ENCODE measurements around the gene CACNA1B.

Gene CACNA1B

DNA sequence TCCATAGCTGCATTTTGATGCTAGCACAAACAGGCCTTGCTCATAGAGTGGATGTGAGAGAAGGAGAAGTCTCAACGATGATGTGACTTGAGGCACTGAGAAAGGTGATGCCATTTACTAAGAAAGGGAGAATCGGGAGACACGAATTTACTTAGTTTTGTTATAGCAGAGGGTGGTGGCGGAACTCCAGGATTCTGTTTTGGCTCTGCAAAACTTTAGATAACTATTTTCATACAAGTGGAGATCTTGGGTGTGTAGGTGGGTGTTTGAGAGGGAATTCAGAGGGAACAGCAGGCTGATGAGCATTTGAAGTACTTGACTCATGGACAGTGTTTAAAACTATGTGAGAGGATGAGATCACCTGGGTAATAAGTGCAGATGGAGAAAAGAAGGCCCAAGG, 43.2 kb downstream of the CACNA1B start:
- DNase-seq (ENCODE audit: low read depth): no peak

DNA sequence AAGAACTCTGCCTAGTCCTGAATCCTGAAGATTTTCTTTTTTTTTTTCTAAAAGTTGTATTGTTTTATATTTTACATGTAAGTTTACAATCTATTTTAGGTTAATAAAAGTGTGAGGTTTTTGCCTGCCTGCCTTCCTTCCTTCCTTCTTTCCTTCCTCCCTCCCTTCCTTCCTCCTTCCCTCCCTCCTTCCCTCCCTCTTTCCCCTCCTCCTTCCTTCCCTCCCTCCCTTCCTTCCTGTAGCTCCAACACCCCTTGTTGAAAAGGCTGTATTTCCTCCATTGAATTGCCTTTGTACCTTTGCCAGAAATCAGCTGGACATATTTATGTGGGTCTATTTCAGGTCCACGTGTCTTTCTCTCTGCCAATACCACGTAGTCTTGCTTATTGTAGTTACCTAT, 46.6 kb downstream of the CACNA1B start:
- DNase-seq (ENCODE audit: low read depth): no peak

- DNase-seq (ENCODE audit: low read depth): no peak
These were observed 47.3 kb downstream of the CACNA1B start for GRCh38 chr9:137924761-137925369.

DNA sequence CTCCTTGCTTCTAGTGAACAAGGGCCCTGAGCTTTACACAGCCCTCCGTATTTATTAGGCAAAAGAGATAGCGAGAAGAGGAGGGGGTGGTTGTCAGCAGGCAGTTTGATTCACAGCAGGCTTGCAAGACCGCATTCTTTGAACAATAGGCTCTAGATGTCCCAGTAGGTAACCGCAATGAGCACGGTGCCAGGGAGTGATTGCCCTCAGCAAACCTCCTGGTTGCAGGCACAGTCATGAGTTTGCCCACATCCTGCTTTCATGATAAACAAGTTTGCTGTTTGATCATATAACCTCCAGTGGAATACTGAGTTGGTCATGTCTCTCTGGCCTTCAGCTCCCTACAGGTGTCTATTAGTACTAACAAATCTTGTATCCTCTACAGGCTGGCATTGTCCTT, 66.1 kb downstream of the CACNA1B start:
- no peak for DNase-seq (ENCODE audit: low read depth)

GRCh38 chr9:137945581-137945980, 68.0 kb downstream of the CACNA1B start:
- no peak for DNase-seq (ENCODE audit: low read depth)

- DNase-seq (ENCODE audit: low read depth): no peak
These were observed 69.4 kb downstream of the CACNA1B start for GRCh38 chr9:137946993-137947392.

- no peak for DNase-seq (ENCODE audit: low read depth)
These were observed 71.1 kb downstream of the CACNA1B start for GRCh38 chr9:137948642-137949041.

GRCh38 chr9:137949260-137949659, 71.7 kb downstream of the CACNA1B start:
- DNase-seq (ENCODE audit: low read depth): no peak

DNA sequence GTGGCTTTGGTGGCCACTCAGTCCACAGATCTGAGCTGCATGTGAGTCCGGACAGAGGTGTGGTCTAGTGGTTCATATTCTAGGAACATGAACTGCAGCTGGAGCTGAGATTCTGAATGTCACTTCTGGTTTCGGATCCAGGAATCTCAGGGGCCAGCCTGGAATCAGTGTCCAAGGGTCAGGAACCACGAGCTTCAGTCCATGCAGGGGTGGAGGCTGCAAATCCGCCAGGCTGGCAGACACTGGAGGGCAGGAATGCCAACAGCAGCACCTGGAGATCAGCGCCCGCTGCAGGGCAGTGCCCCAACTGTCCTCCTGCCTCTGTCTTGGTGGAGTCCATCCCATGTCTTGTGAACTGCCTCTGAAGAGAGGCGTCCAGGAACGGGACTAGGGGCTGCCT, 73.5 kb downstream of the CACNA1B start:
- DNase-seq (ENCODE audit: low read depth): no peak

DNA sequence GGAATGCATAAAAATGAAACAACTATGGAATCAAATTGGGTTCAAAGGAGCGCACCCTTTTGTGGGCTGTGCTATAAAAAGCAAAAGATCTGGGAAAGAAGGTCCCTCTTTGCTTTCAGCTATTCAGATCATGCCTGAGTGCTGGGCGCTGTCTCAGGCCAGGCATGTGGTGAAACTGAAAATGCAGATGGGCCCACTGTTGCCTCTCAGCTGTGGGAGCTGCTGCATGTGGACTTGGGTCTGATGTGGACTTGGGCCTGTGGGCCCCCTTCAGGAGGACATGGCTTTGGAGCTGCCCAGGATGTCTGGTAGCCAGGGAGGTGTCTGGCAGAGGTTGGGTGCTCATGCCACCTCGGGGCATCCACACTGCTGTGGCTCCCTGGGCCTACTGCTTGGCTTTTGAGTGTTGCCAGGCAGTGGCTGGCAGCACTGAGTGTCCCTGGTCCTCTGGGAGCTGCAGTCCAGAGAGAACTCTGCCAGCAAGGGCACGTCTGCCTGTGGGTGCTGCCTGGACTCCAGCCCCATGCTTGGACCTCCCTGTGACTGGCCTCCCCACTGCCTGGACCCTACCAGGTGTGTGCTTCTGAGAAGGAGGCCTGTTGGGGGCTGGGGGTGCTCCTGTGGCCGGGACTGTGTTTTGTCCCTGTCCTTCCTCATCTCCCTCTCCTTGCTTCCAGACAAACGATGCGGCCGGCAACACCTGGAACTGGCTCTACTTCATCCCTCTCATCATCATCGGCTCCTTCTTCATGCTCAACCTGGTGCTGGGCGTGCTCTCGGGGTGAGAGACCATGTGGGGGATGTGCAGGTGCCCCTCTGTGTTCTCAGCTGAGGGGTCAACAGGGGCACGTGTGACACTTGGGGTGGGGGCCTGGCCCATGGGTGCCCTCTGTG, 74.3 kb downstream of the CACNA1B start:
- no peak for DNase-seq (ENCODE audit: low read depth)

DNA sequence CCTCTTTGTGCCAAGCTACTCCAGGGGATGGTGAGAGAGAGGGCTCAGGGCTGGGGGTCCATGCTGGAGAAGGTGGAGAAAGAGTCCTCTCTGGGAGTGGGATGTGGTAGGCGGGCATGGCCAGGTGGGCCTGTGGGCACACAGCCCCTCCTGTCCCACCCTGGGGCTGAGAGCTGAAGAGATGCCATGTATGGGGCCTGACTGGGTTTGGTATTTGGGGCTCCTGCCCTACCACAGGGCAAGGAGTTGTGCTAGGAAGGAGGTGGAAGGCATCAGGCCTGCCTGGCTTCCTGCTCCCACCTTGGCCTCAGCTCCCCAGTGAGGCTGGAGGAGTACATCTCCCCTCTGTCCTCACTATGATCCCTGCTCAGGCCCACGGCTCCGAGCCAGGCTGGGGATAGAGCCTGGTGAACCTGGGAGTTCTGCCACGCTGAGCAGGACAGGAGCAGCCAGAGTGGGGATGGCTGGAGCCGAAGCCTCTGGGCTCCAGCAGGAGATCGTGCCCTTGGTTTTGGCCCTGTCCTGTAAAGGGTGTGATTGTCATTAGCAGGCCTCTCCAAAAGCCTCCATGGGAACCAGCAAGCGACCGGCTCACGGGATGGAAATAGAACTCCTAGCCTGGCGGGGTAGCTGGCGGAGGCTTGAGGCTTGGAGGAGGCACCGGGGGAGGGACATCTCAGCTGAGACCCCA, 75.5 kb downstream of the CACNA1B start:
- no peak for DNase-seq (ENCODE audit: low read depth)

DNA sequence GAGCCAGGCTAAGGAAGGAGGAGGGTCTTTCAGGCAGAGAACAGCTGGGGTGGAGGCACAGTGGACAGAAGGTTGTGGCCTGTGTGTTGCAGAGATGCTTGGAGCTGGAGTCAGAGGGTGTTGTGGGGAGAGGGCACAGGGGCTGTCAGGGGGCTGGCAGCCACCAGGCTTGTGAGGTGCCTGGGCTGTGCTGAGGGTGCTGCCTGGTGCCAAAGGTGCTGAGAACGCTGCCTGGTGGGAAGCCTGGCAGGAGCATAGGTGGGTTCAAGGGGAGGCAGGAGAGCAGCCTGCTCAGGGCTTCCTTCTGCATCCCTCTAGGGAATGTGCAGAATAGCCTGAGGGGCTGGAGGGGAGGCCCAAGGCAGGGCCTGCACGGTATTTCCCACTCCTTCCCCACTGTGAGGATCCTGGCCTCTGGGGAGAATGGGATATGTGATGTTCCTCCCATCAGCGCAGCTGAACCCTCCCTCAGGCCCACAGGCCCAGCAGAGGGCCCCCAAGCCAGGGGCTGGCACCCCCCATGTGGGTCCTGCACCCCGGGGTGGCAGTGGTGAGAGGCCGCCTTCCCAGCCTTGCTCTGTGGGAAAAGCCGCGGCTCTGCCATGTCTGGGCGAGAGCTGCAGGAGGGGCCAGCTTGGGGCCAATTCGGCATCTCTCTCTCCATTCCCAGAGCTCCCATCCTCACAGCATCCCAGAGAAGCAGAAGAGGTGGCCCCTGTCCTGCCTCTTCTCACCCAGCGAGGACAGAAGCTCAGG, 76.3 kb downstream of the CACNA1B start:
- no peak for DNase-seq (ENCODE audit: low read depth)

DNA sequence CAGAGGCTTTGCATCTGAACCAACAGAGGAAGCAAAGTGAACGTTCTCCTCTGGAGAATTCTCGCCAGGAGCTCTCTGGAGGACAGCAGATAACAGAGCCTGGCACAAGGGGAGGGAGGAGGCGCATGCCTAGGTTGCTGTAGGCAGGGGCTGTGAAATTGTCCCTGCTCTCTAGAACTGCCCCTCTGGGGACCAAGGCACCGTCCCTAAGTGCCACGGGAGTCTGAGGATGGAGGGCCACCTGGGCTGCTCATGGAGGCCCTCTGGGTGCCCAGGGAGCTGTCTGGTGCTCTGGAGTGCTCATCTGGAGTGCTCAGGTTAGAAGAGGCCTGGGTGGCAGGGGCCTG, 77.6 kb downstream of the CACNA1B start:
- no peak for DNase-seq (ENCODE audit: low read depth)

GRCh38 chr9:137955586-137955985, 78.0 kb downstream of the CACNA1B start:
- no peak for DNase-seq (ENCODE audit: low read depth)

DNA sequence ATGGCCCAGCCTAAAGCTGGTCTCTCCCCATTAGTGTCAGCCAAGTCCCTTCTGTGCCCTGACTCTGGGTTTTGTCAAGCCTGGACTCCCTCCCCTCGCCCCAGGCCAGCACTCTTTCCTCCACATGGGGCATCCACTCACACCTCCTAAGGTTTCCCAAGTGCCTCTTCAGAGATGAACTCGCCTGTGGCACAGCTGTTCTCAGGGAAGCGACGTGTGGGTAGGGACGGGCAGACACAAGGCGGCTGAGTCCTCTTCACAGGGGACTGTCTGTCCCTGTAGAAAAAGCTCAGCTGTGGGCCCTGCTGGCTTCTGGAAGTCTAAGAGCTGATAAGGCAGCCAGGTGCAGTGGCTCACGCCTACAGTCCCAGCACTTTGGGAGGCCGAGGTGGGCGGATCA, 78.5 kb downstream of the CACNA1B start:
- no peak for DNase-seq (ENCODE audit: low read depth)

- DNase-seq (ENCODE audit: low read depth): no peak
These were observed 79.3 kb downstream of the CACNA1B start for GRCh38 chr9:137956688-137957385.

GRCh38 chr9:137959641-137960411, 82.2 kb downstream of the CACNA1B start:
- no peak for DNase-seq (ENCODE audit: low read depth)

- no peak for DNase-seq (ENCODE audit: low read depth)
These were observed 82.9 kb downstream of the CACNA1B start for GRCh38 chr9:137960496-137960895.

DNA sequence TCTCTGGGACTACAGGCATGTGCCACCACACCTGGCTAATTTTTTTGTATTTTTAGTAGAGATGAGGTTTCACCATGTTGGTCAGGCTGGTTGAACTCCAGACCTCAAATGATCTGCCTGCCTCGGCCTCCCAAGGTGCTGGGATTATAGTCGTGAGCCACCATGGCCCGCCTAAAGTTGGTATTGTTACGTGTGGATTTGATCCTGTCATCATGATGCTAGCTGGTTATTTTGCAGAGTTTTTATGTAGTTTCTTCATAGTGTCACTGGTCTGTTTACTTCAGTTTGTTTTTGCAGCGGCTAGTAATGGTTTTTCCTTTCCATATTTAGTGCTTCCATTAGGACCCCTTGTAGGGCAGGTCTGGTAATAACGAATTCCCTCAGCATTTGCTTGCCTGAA, 85.9 kb downstream of the CACNA1B start:
- DNase-seq (ENCODE audit: low read depth): no peak

- no peak for DNase-seq (ENCODE audit: low read depth)
These were observed 87.7 kb downstream of the CACNA1B start for GRCh38 chr9:137965177-137965795.

All from GM04503 (cell line).